Natural killer cell (primary cell): ENCODE results near the gene RGP1. TPM values are rescaled to one million over a fixed set of nuclear protein-coding genes. Genes with fewer than 3 reads are reported as not detected.
A peak's percentile ranks its signal among the peaks of the same experiment; 100 is the strongest.

ENCODE experiments used
- ATAC-seq, 3 donors: fragments of 150-1000 bp in 2 of 3; fragments of 200-7000 bp in 1 of 3; cut with Tn5 transposase; 1 replicate in 1 of 3; 2 replicates in 2 of 3; pipeline ENCODE4 v1.10.0; 2021; ENCODE audit warnings: mild to moderate bottlenecking in 2 of 3, moderate library complexity in 2 of 3
- DNase-seq, 2 donors: peaks; one replicate each; pipeline versions ENCODE4 v3.0.0 to v3.0.0-alpha.2; 2013 to 2021; ENCODE audit warnings: mixed read lengths in 1 of 2
- H3K27ac ChIP-seq: one replicate; pipeline ENCODE4 v1.5.1; 2013; ENCODE audit warnings: mild to moderate bottlenecking, low read length
- H3K27me3 ChIP-seq: one replicate; pipeline ENCODE4 v1.6.1; 2013; ENCODE audit warnings: low read length; ENCODE audit not compliant: control insufficient read depth, insufficient read depth
- H3K36me3 ChIP-seq: one replicate; pipeline ENCODE4 v1.6.1; 2013; ENCODE audit warnings: low read length; ENCODE audit not compliant: control insufficient read depth, insufficient read depth
- H3K4me1 ChIP-seq: one replicate; pipeline ENCODE4 v1.6.1; 2013; ENCODE audit warnings: low read length; ENCODE audit not compliant: control insufficient read depth, insufficient read depth
- H3K4me3 ChIP-seq: one replicate; pipeline ENCODE4 v1.5.1; 2013; ENCODE audit warnings: low read length
- H3K9me3 ChIP-seq: one replicate; pipeline ENCODE4 v1.6.1; 2013; ENCODE audit warnings: low read length; ENCODE audit not compliant: control insufficient read depth, insufficient read depth
- H3K27ac Mint-ChIP-seq, 2 donors: one replicate each; pipeline ENCODE4 v1.8.0; 2022; ENCODE audit warnings: mild to moderate bottlenecking in 2 of 2, mixed read lengths in 2 of 2, moderate library complexity in 1 of 2
- H3K27me3 Mint-ChIP-seq, 2 donors: one replicate each; pipeline ENCODE4 v1.8.0; 2022; ENCODE audit warnings: low read depth in 2 of 2, mixed read lengths in 2 of 2
- H3K36me3 Mint-ChIP-seq: one replicate; pipeline ENCODE4 v1.8.0; 2022; ENCODE audit warnings: mixed read lengths
- H3K4me1 Mint-ChIP-seq, 2 donors: one replicate each; pipeline ENCODE4 v1.8.0; 2022; ENCODE audit warnings: mixed read lengths in 2 of 2
- H3K4me3 Mint-ChIP-seq: one replicate; pipeline ENCODE4 v1.8.0; 2022; ENCODE audit warnings: mild to moderate bottlenecking, moderate library complexity, mixed read lengths
- H3K9me3 Mint-ChIP-seq, 2 donors: one replicate each; pipeline ENCODE4 v1.8.0; 2022; ENCODE audit warnings: mixed read lengths in 2 of 2
- CTCF ChIP-seq: fragments of 200-600 bp; IDR thresholded peaks from one replicate; pipeline ENCODE4 v1.8.0; 2022; ENCODE audit warnings: antibody characterized with exemption
- WGBS: methylation state at CpG from one replicate; pipeline ENCODE4 v1.1.7; 2013; ENCODE audit warnings: missing lambda C conversion rate; ENCODE audit not compliant: insufficient coverage; 5-methylcytosine and 5-hydroxymethylcytosine counted together
- intact Hi-C: fragments of 100-400 bp; cut with micrococcal nuclease; formaldehyde crosslinking; loops from one replicate; pipeline ENCODE4 v1.14.2; 2022
- total RNA-seq, 4 donors: library from RNA; stranded (reverse); fragments of 120-200 nt in 1 of 4; gene quantifications; one replicate each; pipeline versions ENCODE4 v1.2.3 to v1.2.4, GENCODE V29; 2013 to 2022

The RGP1 gene
- total RNA-seq, 3 donors from 2014 or later (not counting 1 experiment from before 2014, with no cell fraction given), result 22.3 to 26.4 (median 23.3) TPM

- no peak for ATAC-seq
Observed at GRCh38 chr9:35710818-35711500, 38.1 kb upstream of the RGP1 start.

GRCh38 chr9:35711501-35712428 lies 37.3 kb upstream of the RGP1 start:
- 95% methylated on average over 21 of the region's 21 CpGs for WGBS
- DNase-seq (no peak), ATAC-seq (no peak)
- intact Hi-C loops, result no loop called here
- H3K27me3 Mint-ChIP-seq, result no peaks in the 10 kb centered on the region
- Histone ChIP-seq H3K4me1 (no peaks in the 10 kb centered on the region), H3K9me3 (no peaks in the 10 kb centered on the region), H3K27ac (no peak overlapping the region), H3K27me3 (no peaks in the 10 kb centered on the region), H3K36me3 (peaks cover 91% of the 10 kb centered on the region), H3K4me3 (no peak overlapping the region)
- H3K36me3 Mint-ChIP-seq, result peaks cover 32% of the 10 kb centered on the region
- peaks cover 10 to 22% of the 10 kb centered on the region in 2 donors for H3K4me1 Mint-ChIP-seq
- no peak overlapping the region for H3K27ac Mint-ChIP-seq
- no peaks in the 10 kb centered on the region for H3K9me3 Mint-ChIP-seq
- no peak for TF ChIP-seq CTCF
- no peak overlapping the region for H3K4me3 Mint-ChIP-seq

More at GRCh38 chr9:35710818-35711500, 38.1 kb upstream of the RGP1 start:
- Mint-ChIP-seq H3K4me3 (no peak overlapping the region), H3K36me3 (peaks cover 27% of the 10 kb centered on the region), H3K27ac (peak overlapping the region; percentile 23 to 51), H3K27me3 (no peaks in the 10 kb centered on the region), H3K9me3 (no peaks in the 10 kb centered on the region), H3K4me1 (peaks cover 13 to 21% of the 10 kb centered on the region in 2 donors)
- intact Hi-C loops, result no loop called here
- peaks cover 91% of the 10 kb centered on the region for H3K36me3 ChIP-seq
- DNase-seq, result no peak
- 95% methylated on average over 5 of the region's 7 CpGs for WGBS
- TF ChIP-seq CTCF, result no peak
- H3K27ac ChIP-seq, result no peak overlapping the region
- no peak overlapping the region for H3K4me3 ChIP-seq
- H3K27me3 ChIP-seq, result no peaks in the 10 kb centered on the region
- no peaks in the 10 kb centered on the region for H3K9me3 ChIP-seq
- no peaks in the 10 kb centered on the region for H3K4me1 ChIP-seq

- ATAC-seq, result no peak
- DNase-seq, result no peak
- no peak overlapping the region for H3K4me3 ChIP-seq
- H3K27ac ChIP-seq, result no peak overlapping the region
- intact Hi-C loops, result no loop called here
- Mint-ChIP-seq H3K36me3 (peaks cover 26% of the 10 kb centered on the region), H3K9me3 (no peaks in the 10 kb centered on the region), H3K27me3 (no peaks in the 10 kb centered on the region), H3K4me1 (peaks cover 0 to 11% of the 10 kb centered on the region in 2 donors), H3K27ac (peak overlapping the region; percentile 31 to 75), H3K4me3 (no peak overlapping the region)
- no peaks in the 10 kb centered on the region for H3K4me1 ChIP-seq
- H3K9me3 ChIP-seq, result no peaks in the 10 kb centered on the region
- no peaks in the 10 kb centered on the region for H3K27me3 ChIP-seq
- TF ChIP-seq CTCF, result no peak
- peaks cover 91% of the 10 kb centered on the region for H3K36me3 ChIP-seq
- 96% methylated on average over 11 of the region's 11 CpGs for WGBS
Observed at GRCh38 chr9:35712762-35713400, 36.2 kb upstream of the RGP1 start.
